Lower leg skin (tissue), 4 donors: ENCODE data around the gene PSG4. TPM values are rescaled to one million over a fixed set of nuclear protein-coding genes. Genes with fewer than 3 reads are reported as not detected.
"Not testable (repeated sequence)": the region's sequence is repeated elsewhere in the genome, so short reads cannot be mapped to it uniquely, and the experiment has no call there.

Experiments
- DNase-seq, 2 donors: peaks; one replicate each; pipeline ENCODE4 v3.0.0-alpha.2; 2019; ENCODE audit warnings: low spot score in 2 of 2
- H3K4me3 ChIP-seq: fragments of 200-600 bp; sonication (generic); 2 replicates; pipeline ENCODE4 v1.5.1; 2017; ENCODE audit warnings: mild to moderate bottlenecking, low read depth; ENCODE audit not compliant: poor library complexity, severe bottlenecking
- POLR2A ChIP-seq, 2 donors: fragments of 450-650 bp; IDR thresholded peaks; one replicate each; pipeline ENCODE4 v1.6.1; 2016 to 2017; ENCODE audit warnings: antibody characterized with exemption in 2 of 2, mild to moderate bottlenecking in 1 of 2, moderate library complexity in 1 of 2
- WGBS, 2 donors: methylation state at CpG; one replicate each; pipeline ENCODE4 v1.1.5; 2018; 5-methylcytosine and 5-hydroxymethylcytosine counted together
- intact Hi-C: fragments of 100-400 bp; cut with DNase I; formaldehyde crosslinking; loops from one replicate; pipeline ENCODE4 v1.15.0; 2023; ENCODE audit warnings: low total_unique reads
- total RNA-seq, 4 donors: library from RNA; depleted of rRNA; stranded (reverse); fragments of >200 nt; gene quantifications; one replicate each; pipeline ENCODE4 v1.1.0, GENCODE V29; 2016
- TF ChIP-seq, protein P1 (sequence below), 3 donors: fragments of 450-650 bp; IDR thresholded peaks; one replicate each; pipeline ENCODE4 v1.5.1; 2016; ENCODE audit warnings: antibody characterized with exemption in 3 of 3, mild to moderate bottlenecking in 3 of 3, moderate library complexity in 2 of 3

The PSG4 gene
- total RNA-seq, 4 donors from 2014 or later: 3.5 to 21.8 (median 8.9) TPM

- 54 to 59% methylated on average over 4 of the region's 4 CpGs for WGBS, 2 donors
- DNase-seq: no peak
- intact Hi-C loops: no loop called here
- TF ChIP-seq POLR2A (IDR thresholded peaks at IDR 0.05): no peak
- TF ChIP-seq, protein P1, sequence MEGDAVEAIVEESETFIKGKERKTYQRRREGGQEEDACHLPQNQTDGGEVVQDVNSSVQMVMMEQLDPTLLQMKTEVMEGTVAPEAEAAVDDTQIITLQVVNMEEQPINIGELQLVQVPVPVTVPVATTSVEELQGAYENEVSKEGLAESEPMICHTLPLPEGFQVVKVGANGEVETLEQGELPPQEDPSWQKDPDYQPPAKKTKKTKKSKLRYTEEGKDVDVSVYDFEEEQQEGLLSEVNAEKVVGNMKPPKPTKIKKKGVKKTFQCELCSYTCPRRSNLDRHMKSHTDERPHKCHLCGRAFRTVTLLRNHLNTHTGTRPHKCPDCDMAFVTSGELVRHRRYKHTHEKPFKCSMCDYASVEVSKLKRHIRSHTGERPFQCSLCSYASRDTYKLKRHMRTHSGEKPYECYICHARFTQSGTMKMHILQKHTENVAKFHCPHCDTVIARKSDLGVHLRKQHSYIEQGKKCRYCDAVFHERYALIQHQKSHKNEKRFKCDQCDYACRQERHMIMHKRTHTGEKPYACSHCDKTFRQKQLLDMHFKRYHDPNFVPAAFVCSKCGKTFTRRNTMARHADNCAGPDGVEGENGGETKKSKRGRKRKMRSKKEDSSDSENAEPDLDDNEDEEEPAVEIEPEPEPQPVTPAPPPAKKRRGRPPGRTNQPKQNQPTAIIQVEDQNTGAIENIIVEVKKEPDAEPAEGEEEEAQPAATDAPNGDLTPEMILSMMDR (IDR thresholded peaks at IDR 0.05): no peak
- H3K4me3 ChIP-seq: no peak overlapping the region
Observed at GRCh38 chr19:43152214-43152613, 53.2 kb downstream of the PSG4 start.

DNA sequence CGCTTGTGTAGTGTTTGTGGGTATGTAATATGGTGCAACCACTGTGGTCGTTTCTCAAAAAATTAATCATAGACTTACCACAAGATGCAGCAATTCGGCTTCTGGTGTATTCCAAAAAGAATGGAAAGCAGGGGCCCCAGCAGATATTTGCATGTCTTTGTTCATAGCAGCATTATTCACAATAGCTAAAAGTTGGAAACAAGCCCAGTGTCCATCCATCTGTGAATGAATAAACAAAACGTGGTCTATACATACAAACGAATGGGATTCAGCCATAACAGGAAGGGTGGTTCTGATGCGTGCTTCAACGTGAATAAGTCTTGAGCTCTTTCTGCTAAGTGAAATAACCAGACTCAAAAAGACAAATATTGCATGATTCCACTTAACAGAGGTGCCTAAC, 55.6 kb downstream of the PSG4 start:
- intact Hi-C loops, DNase-seq: not testable (repeated sequence)
- WGBS, 2 donors: 61 to 69% methylated on average over 7 of the region's 7 CpGs

DNA sequence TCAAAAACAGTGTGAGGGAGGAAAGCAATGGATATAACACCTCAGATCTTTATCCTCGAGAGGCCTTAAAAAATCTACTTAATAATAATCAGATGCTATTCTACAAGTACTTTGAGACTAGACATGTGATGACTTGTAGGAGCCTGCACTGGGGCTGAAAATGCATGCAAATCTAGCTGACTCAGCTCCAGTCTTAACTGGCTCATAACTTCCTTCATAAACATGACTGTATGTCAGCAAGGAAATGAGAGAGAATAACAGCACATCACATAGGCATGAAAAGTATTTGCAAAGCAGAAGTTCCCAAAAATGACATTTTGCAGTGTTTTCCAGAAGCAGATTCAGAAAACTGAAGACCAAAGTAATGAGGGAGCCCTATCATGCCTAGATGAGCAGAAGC, 57.2 kb downstream of the PSG4 start:
- intact Hi-C loops: no loop called here
- 35 to 45% methylated on average over 1 of the region's 1 CpG for WGBS, 2 donors
- peak in 1 of 2 donors; percentile 69 for DNase-seq
- H3K4me3 ChIP-seq: no peak overlapping the region
- no peak for TF ChIP-seq POLR2A (IDR thresholded peaks at IDR 0.05)
- TF ChIP-seq, protein P1 (IDR thresholded peaks at IDR 0.05): no peak

More for the DNA sequence above, 55.6 kb downstream of the PSG4 start:
- H3K4me3 ChIP-seq: not testable (repeated sequence)

Other genes starting within 250 kb of the PSG4 start
- gene PSG11, start 179.2 kb downstream of the PSG4 start, total RNA-seq: not detected
- 1 to 10 TPM in 1 of 4 donors, under 1 TPM in 1, not detected in 2; 0.65 to 1.3 TPM for gene PSG2, start 122.9 kb downstream of the PSG4 start, total RNA-seq
- 10 to 100 TPM in 1 of 4 donors, 1 to 10 TPM in 3; 1.5 to 11.2 (median 2.0) TPM for gene PSG5, start 19.1 kb downstream of the PSG4 start, total RNA-seq
- not detected for gene PSG9, start 63.9 kb upstream of the PSG4 start, total RNA-seq
- under 1 TPM in 3 of 4 donors, not detected in 1; 0.34 to 0.94 (median 0.63) TPM for gene CD177, start 148.0 kb upstream of the PSG4 start, total RNA-seq
- gene TEX101, start 209.3 kb upstream of the PSG4 start, total RNA-seq: under 1 TPM in 1 of 4 donors, not detected in 3; 0.74 TPM